Ishikawa (cell line): Measurements from ENCODE around the gene ALDH1A3.

Source experiments
- CEBPB ChIP-seq: IDR thresholded peaks from 2 replicates; pipeline ENCODE4 v1.6.1; 2012
- CREB1 ChIP-seq: IDR thresholded peaks from 2 replicates; pipeline ENCODE4 v1.6.1; 2012; ENCODE audit warnings: low read depth
- EGR1 ChIP-seq: IDR thresholded peaks from 2 replicates; pipeline ENCODE4 v1.6.1; 2012
- EP300 ChIP-seq: IDR thresholded peaks from 2 replicates; pipeline ENCODE4 v1.6.1; 2012; ENCODE audit warnings: borderline replicate concordance
- FOXM1 ChIP-seq: IDR thresholded peaks from 2 replicates; pipeline ENCODE4 v1.6.1; 2012; ENCODE audit warnings: low read depth, borderline replicate concordance
- NFIC ChIP-seq: IDR thresholded peaks from 2 replicates; pipeline ENCODE4 v1.6.1; 2012
- RAD21 ChIP-seq: IDR thresholded peaks from 2 replicates; pipeline ENCODE4 v1.6.1; 2012; ENCODE audit warnings: low read depth
- TAF1 ChIP-seq: IDR thresholded peaks from 2 replicates; pipeline ENCODE4 v1.6.1; 2012; ENCODE audit warnings: low read depth, mild to moderate bottlenecking
- TCF12 ChIP-seq: IDR thresholded peaks from 2 replicates; pipeline ENCODE4 v1.6.1; 2012; ENCODE audit warnings: low read depth
- TEAD4 ChIP-seq: IDR thresholded peaks from 2 replicates; pipeline ENCODE4 v1.6.1; 2012
- YY1 ChIP-seq: IDR thresholded peaks from 2 replicates; pipeline ENCODE4 v1.6.1; 2012; ENCODE audit warnings: low read depth
- ZBTB7A ChIP-seq: IDR thresholded peaks from 2 replicates; pipeline ENCODE4 v1.6.1; 2012; ENCODE audit warnings: low read depth
- TF ChIP-seq, protein P1 (sequence below): IDR thresholded peaks from 2 replicates; pipeline ENCODE4 v1.6.1; 2012; ENCODE audit warnings: low read depth, mild to moderate bottlenecking
- TF ChIP-seq, protein P2 (sequence below): IDR thresholded peaks from 2 replicates; pipeline ENCODE4 v1.6.1; 2012
- TF ChIP-seq, protein P3 (sequence below): IDR thresholded peaks from 2 replicates; pipeline ENCODE4 v1.6.1; 2012

The ALDH1A3 gene

DNA sequence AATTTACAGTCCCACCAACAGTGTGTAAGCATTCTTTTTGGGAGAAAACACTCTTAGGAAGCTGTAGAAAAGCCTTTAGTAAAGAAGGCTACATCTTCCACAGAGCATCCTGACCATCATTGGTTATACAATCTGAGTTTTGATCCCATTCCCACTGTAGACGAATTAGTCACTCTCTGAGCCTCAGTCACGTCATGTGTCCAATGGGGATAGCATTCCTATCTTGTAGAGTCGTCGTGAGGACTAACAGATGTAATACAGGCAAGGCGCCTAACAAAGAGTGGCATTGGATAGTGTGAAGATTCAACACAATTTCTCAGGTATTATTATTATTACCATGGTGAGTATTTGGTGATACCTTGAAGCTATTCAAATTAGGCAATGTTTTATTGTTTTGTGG is 44.0 kb upstream of the ALDH1A3 start:
- TF ChIP-seq, protein P1, sequence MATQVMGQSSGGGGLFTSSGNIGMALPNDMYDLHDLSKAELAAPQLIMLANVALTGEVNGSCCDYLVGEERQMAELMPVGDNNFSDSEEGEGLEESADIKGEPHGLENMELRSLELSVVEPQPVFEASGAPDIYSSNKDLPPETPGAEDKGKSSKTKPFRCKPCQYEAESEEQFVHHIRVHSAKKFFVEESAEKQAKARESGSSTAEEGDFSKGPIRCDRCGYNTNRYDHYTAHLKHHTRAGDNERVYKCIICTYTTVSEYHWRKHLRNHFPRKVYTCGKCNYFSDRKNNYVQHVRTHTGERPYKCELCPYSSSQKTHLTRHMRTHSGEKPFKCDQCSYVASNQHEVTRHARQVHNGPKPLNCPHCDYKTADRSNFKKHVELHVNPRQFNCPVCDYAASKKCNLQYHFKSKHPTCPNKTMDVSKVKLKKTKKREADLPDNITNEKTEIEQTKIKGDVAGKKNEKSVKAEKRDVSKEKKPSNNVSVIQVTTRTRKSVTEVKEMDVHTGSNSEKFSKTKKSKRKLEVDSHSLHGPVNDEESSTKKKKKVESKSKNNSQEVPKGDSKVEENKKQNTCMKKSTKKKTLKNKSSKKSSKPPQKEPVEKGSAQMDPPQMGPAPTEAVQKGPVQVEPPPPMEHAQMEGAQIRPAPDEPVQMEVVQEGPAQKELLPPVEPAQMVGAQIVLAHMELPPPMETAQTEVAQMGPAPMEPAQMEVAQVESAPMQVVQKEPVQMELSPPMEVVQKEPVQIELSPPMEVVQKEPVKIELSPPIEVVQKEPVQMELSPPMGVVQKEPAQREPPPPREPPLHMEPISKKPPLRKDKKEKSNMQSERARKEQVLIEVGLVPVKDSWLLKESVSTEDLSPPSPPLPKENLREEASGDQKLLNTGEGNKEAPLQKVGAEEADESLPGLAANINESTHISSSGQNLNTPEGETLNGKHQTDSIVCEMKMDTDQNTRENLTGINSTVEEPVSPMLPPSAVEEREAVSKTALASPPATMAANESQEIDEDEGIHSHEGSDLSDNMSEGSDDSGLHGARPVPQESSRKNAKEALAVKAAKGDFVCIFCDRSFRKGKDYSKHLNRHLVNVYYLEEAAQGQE, result no peak

DNA sequence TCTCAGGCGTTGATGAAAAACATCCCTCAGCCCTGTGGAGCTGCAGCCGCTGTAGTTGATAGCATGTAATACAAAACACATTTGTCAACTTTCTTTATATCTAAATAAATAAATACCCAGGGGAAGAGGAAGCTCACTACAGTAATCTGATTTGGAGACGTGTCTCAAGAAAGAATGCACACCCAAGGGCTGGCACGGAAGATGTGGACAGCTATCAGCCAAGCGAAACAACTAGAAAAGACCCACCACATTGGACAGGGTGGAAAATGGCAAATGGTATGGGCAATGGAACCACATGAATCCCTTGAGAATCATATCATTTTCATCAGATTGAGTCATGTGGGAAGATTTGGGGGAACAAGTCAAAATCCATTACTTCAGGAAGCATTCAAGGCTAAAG is 43.1 kb upstream of the ALDH1A3 start:
- TF ChIP-seq TAF1 (no peak), RAD21 (no peak), NFIC (no peak), ZBTB7A (no peak), CEBPB (no peak)
- TF ChIP-seq, protein P2, sequence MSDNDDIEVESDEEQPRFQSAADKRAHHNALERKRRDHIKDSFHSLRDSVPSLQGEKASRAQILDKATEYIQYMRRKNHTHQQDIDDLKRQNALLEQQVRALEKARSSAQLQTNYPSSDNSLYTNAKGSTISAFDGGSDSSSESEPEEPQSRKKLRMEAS, result no peak
- TF ChIP-seq, protein P1, result no peak

DNA sequence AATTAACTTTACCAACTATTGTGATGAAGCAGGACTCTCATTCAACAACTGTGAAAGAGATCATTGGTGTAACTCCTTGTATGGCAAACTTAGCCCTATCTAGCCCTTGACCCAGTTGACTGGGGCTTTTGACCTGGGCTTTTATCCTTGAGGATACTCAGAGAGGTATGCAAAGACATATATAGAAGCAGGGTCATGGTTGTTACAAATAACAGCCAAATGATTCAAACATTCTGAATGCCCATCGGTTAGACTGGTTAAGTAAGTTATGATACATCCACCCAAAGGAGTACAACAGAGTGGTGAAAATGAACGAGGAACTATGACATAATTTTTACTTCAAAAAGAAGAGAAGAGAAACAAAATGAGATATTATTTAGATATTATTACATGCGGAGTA is 38.2 kb upstream of the ALDH1A3 start:
- TF ChIP-seq CREB1 (no peak), ZBTB7A (no peak), CEBPB (no peak), RAD21 (no peak), EP300 (no peak), TCF12 (no peak), FOXM1 (no peak), TEAD4 (no peak)
- TF ChIP-seq, protein P2, result no peak
- TF ChIP-seq, protein P1, result no peak

DNA sequence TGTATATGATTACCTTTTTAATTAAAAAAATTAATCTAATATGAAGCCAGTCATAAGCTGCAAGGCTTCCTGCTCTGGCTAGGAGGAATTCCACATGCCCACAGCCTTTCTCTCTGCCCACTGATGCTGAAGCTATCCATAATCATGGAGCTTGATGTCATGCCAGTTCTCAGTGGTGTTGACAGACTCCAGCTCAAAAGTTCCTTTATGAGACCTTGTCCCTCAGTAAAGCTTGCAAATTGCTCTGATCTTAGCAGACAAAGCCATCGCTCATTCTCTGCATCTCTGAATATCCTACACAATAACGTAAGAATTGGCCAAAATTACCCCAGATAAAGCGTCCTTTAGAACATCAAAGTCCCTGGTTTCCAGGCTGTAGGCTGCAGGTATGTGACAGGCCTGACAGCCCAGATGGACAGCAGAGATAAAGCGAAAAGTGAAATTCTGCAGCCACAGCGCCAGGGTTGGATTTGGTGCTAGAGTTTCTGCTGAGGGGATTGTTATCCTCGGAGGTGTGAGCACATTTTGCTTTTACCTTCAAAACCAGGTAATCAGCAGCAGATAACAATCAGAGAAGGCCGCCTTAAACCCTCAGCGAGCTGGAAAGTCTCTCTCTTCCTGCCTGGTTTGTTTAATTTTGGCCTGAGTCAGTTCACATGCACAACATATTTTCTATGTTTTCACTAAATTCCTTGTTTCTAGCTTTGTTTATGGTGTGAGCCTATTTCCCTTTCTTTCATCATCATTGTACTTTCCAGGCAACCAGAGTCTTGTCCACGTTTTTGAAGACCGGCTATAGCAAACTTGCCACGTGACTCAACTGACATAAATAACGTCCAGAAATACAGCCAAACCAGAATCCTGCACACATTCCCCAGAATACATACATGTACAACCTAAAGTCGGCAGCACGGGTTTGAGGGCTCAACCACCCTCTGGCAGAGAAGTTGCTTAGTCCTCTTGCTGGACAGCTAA is 36.6 kb upstream of the ALDH1A3 start:
- no peak for TF ChIP-seq NFIC
- no peak for TF ChIP-seq TEAD4
- TF ChIP-seq, protein P3, sequence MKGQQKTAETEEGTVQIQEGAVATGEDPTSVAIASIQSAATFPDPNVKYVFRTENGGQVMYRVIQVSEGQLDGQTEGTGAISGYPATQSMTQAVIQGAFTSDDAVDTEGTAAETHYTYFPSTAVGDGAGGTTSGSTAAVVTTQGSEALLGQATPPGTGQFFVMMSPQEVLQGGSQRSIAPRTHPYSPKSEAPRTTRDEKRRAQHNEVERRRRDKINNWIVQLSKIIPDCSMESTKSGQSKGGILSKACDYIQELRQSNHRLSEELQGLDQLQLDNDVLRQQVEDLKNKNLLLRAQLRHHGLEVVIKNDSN, result no peak
- TF ChIP-seq, protein P1, result no peak
- TF ChIP-seq CREB1, result no peak
- TF ChIP-seq RAD21, result no peak
- no peak for TF ChIP-seq ZBTB7A
- TF ChIP-seq YY1, result no peak
- TF ChIP-seq CEBPB, result no peak
- no peak for TF ChIP-seq TCF12
- TF ChIP-seq FOXM1, result no peak
- no peak for TF ChIP-seq EP300
- TF ChIP-seq EGR1, result no peak
- TF ChIP-seq, protein P2, result no peak
